ENCODE data around the gene WNT9B. TPM values are rescaled to one million over a fixed set of nuclear protein-coding genes. Genes with fewer than 3 reads are reported as not detected.

Gene WNT9B
- total RNA-seq, 6 experiments from 2014 or later, result not detected

GRCh38 chr17:46819906-46820351 lies 31.5 kb upstream of the WNT9B start:
- H3K27ac Mint-ChIP-seq, result no peak overlapping the region
- H3K4me1 Mint-ChIP-seq (ENCODE audit: low read depth), result no peaks in the 10 kb centered on the region
- no peak for TF ChIP-seq CTCF (IDR thresholded peaks at IDR 0.05)
- no peak overlapping the region for H3K4me3 Mint-ChIP-seq
- H3K27me3 Mint-ChIP-seq (ENCODE audit: insufficient read depth), result peaks cover 62% of the 10 kb centered on the region
- H3K36me3 Mint-ChIP-seq (ENCODE audit: low read depth), result no peaks in the 10 kb centered on the region
- DNase-seq, result no peak
- no peaks in the 10 kb centered on the region for H3K9me3 Mint-ChIP-seq

GRCh38 chr17:46820592-46821450 lies 30.6 kb upstream of the WNT9B start:
- H3K9me3 Mint-ChIP-seq, result no peaks in the 10 kb centered on the region
- H3K4me3 Mint-ChIP-seq, result no peak overlapping the region
- H3K4me1 Mint-ChIP-seq (ENCODE audit: low read depth), result no peaks in the 10 kb centered on the region
- peaks cover 63% of the 10 kb centered on the region for H3K27me3 Mint-ChIP-seq (ENCODE audit: insufficient read depth)
- no peak for DNase-seq
- no peak for TF ChIP-seq CTCF (IDR thresholded peaks at IDR 0.05)
- H3K27ac Mint-ChIP-seq, result no peak overlapping the region
- H3K36me3 Mint-ChIP-seq (ENCODE audit: low read depth), result no peaks in the 10 kb centered on the region

GRCh38 chr17:46821482-46822387 lies 29.6 kb upstream of the WNT9B start:
- no peak overlapping the region for H3K27ac Mint-ChIP-seq
- DNase-seq, result no peak

GRCh38 chr17:46822388-46822921 lies 28.9 kb upstream of the WNT9B start:
- no peaks in the 10 kb centered on the region for H3K4me1 Mint-ChIP-seq (ENCODE audit: low read depth)
- H3K27ac Mint-ChIP-seq, result no peak overlapping the region
- peaks cover 61% of the 10 kb centered on the region for H3K27me3 Mint-ChIP-seq (ENCODE audit: insufficient read depth)
- H3K36me3 Mint-ChIP-seq (ENCODE audit: low read depth), result no peaks in the 10 kb centered on the region
- no peak overlapping the region for H3K4me3 Mint-ChIP-seq
- H3K9me3 Mint-ChIP-seq, result no peaks in the 10 kb centered on the region
- no peak for DNase-seq
- TF ChIP-seq CTCF (IDR thresholded peaks at IDR 0.05), result peak; percentile 83

More at GRCh38 chr17:46821482-46822387, 29.6 kb upstream of the WNT9B start:
- H3K36me3 Mint-ChIP-seq (ENCODE audit: low read depth), result no peaks in the 10 kb centered on the region
- H3K4me3 Mint-ChIP-seq, result no peak overlapping the region
- H3K4me1 Mint-ChIP-seq (ENCODE audit: low read depth), result no peaks in the 10 kb centered on the region
- peaks cover 67% of the 10 kb centered on the region for H3K27me3 Mint-ChIP-seq (ENCODE audit: insufficient read depth)
- no peak for TF ChIP-seq CTCF (IDR thresholded peaks at IDR 0.05)
- no peaks in the 10 kb centered on the region for H3K9me3 Mint-ChIP-seq

- no peaks in the 10 kb centered on the region for H3K36me3 Mint-ChIP-seq (ENCODE audit: low read depth)
- no peak overlapping the region for H3K27ac Mint-ChIP-seq
- no peaks in the 10 kb centered on the region for H3K9me3 Mint-ChIP-seq
- H3K4me1 Mint-ChIP-seq (ENCODE audit: low read depth), result peaks cover 7% of the 10 kb centered on the region; the same call in 1 of the 2 replicates
- H3K4me3 Mint-ChIP-seq, result no peak overlapping the region
- peaks cover 55% of the 10 kb centered on the region for H3K27me3 Mint-ChIP-seq (ENCODE audit: insufficient read depth)
- DNase-seq, result no peak
- no peak for TF ChIP-seq CTCF (IDR thresholded peaks at IDR 0.05)
These were observed 27.7 kb upstream of the WNT9B start for GRCh38 chr17:46823657-46824056.

Measured in HFFc6 (cell line).